GM11168 (cell line): ENCODE measurements around the gene DNAJC22.
"Not testable (repeated sequence)": the region's sequence is repeated elsewhere in the genome, so short reads cannot be mapped to it uniquely, and the experiment has no call there.

Experiments
- in situ Hi-C: fragments of 300-500 bp; cut with MboI; formaldehyde crosslinking; loops from one replicate; pipeline ENCODE4 v1.12.0; 2022; ENCODE audit warnings: low sequenced_read_pairs; ENCODE audit not compliant: unreplicated experiment

Gene DNAJC22

DNA sequence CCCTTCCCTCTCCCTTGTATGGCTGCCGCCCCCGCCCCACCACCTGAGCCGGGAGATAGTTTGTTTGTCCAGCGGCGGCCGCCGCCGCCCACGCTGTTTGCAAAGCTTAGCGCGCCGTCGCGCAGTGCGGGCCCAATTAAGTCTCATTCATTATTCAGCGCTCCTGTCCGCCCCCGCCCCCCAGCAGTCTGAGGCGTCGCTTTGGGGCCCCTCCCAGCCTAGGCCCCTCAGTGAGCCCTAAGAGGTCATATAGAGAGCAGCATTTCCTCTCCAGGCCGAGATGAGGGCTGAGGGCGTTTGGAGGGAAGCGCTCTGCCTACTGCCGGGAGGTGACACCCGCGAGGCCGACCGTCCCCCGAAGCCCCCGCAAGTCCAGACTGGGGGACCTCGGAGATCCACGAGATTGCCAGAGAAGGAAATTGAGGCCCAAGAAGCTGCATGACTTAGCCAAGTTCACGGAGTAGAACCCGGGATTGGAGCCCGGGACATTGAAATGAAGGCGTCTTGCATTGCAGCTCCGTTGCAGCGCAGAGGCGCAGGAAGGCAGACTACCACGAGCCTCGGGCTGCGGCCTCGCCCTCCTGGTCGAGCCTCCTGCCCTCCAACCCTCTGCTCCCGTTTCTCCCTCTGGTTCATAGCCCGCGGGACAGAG lies at the start of gene DNAJC22:
TSS of gene DNAJC22 (plus strand) at position 230 of the 652 bp plus-strand sequence. CDS start 1,985 bp downstream, outside the sequence.
- in situ Hi-C loops, result no loop called here

DNA sequence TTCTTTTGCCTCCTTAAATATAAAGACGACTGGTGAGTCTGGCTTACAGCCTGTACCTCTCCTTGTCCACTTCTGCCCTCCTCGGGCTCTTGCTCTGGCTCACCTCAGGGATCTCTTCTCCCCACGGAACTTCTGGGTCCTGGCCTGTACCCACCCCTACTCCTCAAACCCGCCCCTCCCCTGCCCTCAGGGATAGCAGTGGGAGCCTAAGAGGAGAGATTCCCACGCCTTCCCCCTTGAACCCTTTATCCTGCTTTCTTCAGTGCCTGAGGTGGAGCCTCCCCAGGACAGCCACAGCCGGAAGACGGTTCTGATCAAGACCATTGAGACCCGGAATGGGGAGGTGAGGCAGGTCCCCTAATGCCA lies 49.0 kb upstream of the DNAJC22 start:
- in situ Hi-C loops, result no loop called here

DNA sequence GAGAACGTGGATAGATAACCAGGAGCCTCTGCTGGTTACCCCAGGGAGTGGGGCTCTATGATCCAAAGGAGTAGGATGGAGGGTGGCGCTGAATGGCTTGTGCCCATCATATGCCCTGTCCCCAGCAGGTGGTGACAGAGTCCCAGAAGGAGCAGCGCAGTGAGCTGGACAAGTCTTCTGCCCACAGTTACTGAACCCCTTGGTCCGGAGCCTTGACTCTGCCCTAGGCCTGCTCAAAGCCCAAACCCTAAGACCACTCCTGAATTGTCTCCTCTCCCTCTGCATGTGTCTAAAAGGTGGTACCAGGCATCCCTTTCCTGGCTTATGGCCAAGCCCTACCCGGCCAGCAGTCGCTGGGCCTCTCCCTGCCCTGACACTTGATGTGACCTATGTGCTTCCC lies 48.5 kb upstream of the DNAJC22 start:
- in situ Hi-C loops, result no loop called here

DNA sequence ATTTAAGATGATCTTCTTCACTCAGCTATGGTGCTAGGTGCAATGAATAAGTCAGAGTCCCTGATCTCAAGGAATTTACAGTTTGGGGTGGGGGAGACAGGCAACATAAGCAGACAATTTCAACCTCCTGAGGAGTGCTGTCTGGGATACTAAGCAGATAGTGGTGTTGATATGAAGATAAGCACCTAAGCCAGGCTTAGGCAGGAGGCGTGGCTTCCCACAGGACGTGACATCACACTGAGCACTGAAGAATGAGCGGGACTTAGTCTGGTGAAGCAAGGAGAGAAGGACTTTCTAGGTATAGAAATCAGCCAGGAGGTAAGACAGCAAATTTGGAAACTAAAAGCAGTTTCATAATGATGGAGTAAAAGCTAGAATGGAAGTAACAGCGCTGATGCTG lies 44.9 kb upstream of the DNAJC22 start:
- in situ Hi-C loops, result no loop called here

DNA sequence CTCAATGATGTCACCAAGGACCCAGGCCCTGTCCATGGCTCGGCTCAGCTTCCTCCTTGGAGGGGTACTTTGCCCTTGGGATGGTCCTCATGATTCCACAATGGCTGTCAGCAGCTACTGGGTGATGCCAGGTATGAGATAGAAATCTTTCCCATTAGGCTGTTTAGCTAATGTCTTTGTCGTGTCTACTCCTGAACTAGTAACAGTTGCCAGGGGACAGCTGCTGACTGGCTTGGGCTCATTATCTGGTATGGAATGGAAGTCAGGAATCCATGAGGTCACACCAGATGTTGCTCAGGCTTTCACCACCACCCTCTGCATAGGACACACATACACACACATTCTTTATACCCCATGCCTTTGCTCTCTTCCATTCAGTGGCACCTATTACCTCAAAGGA lies 42.5 kb upstream of the DNAJC22 start:
- in situ Hi-C loops, result no loop called here

DNA sequence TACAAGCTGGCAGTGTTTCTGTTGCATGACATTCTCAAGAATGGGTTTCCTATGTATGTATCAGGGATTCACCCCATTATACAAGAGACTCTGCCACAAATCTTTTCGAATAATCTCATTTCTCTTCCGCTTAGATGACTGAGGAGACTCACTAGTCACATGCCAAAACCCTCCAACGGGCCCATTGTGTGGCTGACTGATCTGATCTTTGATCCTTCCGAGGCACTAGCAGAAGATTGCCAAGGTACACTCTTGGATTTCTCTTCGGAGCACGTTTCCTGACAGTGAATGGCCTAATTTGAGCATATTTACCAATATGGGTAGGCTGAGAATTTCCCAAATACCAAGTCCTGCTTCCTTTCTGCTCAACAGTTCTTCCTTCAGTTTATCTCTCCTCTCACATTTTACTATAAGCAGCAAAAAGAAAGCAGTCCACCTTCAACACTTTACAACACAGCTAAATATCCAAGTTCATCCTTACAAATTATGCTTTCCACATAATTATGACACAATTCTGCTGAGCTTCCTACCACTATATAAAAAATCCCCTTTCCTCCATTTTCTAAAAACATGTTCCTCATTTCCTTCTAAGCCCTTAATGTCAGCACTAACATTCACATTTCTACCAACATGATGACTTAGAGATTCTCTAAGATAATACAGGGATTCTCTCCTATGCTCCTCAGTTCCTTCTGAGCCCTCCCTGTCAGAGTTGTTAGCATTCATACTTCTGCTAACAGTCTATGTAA lies 40.8 kb upstream of the DNAJC22 start:
- in situ Hi-C loops, result no loop called here

DNA sequence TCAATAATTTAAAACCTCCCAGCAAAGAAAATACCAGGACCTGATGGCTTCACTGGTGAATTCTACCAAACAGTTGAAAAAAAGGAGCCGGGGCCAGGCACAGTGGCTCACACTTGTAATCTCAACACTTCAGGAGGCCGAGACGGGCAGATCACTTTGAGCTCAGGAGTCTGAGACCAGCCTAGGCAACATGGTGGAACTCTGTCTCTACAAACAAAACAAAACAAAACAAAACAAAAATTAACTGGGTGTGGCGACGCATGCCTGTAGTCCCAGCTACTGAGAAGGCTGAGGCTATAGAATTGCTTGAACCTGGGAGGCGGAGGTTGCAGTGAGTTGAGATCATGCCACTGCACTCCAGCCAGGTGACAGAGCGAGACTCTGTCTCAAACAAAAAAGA lies 37.3 kb upstream of the DNAJC22 start:
- in situ Hi-C loops, result no loop called here

DNA sequence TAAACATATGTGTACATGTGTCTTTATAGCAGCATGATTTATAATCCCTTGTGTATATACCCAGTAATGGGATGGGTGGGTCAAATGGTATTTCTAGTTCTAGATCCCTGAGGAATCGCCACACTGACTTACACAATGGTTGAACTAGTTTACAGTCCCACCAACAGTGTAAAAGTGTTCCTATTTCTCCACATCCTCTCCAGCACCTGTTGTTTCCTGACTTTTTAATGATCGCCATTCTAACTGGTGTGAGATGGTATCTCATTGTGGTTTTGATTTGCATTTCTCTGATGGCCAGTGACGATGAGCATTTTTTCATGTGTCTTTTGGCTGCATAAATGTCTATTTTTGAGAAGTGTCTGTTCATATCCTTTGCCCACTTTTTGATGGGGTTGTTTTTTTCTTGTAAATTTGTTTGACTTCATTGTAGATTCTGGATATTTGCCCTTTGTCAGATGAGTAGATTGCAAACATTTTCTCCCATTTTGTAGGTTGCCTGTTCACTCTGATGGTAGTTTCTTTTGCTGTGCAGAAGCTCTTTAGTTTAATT lies 36.2 kb upstream of the DNAJC22 start:
- in situ Hi-C loops, result not testable (repeated sequence)

DNA sequence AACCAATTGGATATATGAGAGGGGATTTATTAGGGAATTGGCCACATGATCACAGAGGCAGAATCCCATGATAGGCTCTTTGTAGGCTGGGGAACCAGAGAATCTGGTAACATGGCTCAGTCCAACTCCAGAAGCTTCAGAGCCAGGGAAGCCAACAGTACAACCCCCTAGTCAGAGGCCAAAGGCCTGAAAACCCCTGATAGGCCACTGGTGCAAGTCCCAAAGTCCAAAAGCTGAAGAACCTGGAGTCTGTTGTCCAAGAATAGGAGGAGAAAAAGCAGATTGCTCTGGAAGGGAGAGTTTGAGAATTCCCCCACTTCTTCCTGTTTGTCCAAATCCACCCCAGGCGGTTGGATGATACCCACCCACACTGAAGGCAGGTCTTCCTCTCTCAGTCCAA lies 31.9 kb upstream of the DNAJC22 start:
- in situ Hi-C loops, result no loop called here

DNA sequence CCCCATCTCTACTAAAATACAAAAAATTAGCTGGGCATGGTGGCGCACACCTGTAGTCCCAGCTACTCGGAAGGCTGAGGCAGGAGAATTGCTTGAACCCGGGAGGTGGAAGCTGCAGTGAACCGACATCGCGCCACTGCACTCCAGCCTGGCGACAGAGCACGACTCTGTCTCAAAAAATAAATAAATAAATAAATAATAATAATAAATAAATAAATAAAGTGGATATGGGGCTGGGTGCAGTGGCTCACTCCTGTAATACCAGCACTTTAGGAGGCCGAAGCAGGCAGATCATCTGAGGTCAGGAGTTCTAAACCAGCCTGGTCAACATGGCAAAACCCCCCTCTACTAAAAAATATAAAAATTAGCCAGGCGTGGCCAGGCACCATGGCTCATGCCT lies 29.6 kb upstream of the DNAJC22 start:
- in situ Hi-C loops, result not testable (repeated sequence)

DNA sequence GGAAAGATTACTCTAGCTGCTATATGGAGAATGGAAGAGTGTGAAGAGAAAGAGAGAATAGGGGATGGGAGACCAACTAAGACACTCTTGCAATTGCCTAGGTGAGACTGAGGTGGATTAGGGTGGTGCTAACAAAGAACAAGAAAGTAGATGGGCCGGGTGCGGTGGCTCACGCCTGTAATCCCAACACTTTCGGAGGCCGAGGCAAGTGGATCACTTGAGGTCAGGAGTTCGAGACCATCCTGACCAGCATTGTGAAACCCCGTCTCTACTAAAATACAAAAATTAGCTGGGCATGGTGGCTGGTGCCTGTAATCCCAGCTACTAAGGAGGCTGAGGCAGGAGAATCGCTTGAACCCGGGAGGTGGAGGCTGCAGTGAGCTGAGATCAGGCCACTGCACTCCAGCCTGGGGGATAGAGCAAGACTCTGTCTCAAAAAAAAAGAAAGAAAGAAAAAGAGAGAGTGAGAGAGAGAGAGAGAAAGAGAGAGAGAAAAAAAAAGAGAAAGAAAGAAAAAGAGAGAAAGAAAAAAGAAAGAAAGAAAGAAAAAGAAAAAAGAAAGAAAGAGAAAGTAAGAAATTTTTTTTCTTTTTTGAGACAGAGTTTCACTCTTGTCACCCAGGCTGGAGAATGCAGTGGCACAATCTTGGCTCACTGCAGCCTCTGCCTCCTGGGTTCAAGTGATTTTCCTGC lies 26.1 kb upstream of the DNAJC22 start:
- in situ Hi-C loops, result not testable (repeated sequence)

DNA sequence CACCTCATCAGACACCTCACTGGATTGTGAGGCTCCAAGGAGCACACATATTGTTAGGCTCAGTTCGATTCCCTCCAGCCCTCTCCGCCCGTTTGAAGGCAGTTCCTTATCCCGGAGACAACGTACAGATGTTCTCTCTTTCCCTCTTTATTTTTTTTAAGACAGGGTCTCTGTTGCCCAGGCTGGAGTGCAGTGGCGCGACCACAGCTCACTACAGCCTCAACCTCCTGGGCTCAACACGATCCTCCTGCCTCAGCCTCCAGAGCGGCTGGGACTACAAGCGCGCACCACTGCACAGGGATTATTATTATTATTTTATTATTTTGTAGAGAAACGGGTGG lies 24.4 kb upstream of the DNAJC22 start:
- in situ Hi-C loops, result no loop called here

DNA sequence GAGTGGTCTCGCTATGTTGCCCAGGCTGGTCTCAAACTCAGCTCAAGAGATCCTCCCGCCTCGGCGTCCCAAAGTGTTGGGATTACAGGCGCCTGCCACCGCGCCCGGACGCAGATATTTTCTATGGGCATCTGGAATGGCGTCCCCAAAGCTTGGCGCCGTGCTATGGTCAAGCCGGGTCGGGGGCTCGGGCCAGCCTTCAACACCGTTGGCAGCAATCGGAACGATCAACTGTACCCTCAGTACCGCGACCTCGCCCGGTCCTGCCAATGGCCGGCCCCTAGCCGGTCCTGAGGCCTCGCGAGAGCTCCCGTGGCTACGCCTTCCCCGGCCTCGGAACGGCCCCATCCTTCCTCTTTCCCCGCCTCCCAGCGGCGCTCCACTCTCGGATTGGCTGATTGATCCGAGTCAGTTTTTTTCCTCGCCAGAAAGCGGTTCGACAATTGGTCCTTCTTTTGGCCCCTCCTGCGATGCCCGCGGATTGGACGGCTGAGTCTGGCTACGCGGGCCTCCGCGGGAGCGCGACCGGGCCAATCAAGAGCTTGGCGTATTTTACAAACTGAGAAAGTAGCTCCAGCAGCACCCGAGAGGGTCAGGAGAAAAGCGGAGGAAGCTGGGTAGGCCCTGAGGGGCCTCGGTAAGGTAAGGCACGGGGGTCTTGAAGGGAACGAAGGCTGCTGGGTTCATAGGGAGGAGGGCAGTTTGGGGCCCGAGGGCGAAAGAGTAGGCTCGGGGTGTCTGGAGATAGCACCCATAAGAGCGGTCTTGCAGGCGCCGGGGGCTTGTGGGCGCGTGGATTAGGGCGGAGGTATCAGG lies 23.8 kb upstream of the DNAJC22 start, which contains the start of gene TROAP:
TSS of gene TROAP (plus strand) at position 548 of the 816 bp plus-strand sequence. CDS start 354 bp downstream, outside the sequence.
- in situ Hi-C loops, result no loop called here

DNA sequence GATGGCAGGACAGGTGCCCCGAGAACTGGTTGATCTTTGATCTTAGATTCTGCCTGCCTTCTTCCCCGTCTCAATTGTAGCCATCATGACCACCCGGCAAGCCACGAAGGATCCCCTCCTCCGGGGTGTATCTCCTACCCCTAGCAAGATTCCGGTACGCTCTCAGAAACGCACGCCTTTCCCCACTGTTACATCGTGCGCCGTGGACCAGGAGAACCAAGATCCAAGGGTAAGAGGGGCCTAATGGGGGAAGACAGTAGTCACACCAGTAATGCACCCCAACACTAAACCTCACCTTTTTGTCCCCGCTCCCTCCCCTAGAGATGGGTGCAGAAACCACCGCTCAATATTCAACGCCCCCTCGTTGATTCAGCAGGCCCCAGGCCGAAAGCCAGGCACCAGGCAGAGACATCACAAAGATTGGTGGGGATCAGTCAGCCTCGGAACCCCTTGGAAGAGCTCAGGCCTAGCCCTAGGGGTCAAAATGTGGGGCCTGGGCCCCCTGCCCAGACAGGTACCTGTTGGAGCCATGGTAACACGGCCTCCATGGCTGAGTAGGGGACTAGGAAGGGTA lies 23.1 kb upstream of the DNAJC22 start:
- in situ Hi-C loops, result no loop called here

DNA sequence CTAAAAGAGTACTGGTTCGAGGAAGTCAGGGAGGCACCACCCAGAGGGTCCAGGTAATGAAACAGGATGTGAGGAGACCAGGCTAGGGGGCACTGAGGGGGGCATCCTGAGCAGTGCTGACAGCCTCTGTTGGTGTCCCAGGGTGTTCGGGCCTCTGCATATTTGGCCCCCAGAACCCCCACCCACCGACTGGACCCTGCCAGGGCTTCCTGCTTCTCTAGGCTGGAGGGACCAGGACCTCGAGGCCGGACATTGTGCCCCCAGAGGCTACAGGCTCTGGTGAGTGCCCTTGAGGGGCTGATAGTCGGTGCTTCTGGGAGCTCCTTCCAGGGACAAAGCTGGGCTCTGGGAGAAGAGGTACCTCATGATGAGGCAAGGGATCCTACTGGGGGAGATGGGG lies 21.1 kb upstream of the DNAJC22 start:
- in situ Hi-C loops, result no loop called here

DNA sequence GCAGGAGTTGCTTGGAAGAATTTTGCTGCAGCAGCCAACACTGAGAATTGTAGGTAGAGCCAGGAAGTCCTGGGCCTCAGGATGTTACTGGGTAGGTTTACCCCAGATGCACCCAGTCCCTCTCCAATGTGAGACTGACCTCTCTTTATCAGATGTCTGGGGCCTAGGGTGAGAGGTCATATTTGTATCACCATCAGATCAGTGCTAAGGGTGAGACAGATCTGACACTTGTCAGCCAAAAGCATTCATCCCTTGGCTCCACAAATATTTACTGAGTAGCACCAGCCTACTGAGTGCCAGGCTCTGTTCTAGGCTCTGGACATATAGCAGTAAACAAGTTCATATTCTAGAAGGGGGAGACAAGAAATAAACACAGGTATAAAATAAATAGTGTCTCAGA lies 19.3 kb upstream of the DNAJC22 start:
- in situ Hi-C loops, result no loop called here

DNA sequence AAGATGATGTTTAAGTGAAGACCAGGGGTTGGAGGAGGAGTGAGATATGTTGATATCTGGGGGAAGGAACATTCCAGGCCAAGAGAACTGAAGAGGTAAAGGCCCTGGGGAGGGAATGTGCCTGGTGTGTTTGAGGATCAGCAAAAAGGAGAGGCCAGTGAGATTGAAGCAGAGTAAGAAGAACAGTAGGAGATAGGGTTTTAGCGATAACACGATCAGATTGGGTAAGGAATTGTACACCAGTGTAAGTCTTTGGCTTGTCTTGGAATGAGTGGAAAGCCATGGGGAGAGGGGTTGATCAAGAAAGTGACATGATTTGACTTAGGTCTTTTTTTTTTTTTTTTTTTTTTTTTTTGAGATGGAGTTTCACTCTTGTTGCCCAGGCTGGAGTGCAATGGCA lies 18.8 kb upstream of the DNAJC22 start:
- in situ Hi-C loops, result no loop called here

DNA sequence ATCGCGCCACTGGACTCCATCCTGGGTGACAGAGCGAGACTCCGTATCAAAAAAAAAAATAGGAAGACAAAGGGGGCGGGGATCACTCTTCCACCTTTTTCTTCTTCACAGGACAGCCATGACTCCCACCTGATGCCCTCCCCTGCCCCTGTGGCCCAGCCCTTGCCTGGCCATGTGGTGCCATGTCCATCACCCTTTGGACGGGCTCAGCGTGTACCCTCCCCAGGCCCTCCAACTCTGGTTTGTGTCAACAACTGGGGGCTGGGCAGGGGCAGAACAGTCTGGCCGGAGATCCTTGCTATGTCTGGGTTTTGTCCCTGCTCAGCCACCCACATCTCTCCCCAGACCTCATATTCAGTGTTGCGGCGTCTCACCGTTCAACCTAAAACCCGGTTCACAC lies 17.9 kb upstream of the DNAJC22 start:
- in situ Hi-C loops, result no loop called here

DNA sequence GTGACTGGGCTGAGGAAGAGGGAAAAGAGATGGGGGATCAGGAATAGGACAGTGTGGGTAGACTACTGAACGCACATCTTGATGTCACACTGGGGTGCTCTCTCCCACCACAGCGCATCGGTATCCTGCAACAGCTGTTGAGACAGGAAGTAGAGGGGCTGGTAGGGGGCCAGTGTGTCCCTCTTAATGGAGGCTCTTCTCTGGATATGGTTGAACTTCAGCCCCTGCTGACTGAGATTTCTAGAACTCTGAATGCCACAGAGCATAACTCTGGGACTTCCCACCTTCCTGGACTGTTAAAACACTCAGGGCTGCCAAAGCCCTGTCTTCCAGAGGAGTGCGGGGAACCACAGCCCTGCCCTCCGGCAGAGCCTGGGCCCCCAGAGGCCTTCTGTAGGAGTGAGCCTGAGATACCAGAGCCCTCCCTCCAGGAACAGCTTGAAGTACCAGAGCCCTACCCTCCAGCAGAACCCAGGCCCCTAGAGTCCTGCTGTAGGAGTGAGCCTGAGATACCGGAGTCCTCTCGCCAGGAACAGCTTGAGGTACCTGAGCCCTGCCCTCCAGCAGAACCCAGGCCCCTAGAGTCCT lies 16.6 kb upstream of the DNAJC22 start:
- in situ Hi-C loops, result no loop called here
